GM23338 (cell line): ENCODE measurements around the gene DCAF11. TPM values are rescaled to one million over a fixed set of nuclear protein-coding genes. Genes with fewer than 3 reads are reported as not detected.

Experiments used
- ATAC-seq: fragments of 200-7000 bp; cut with Tn5 transposase; 3 replicates; pipeline ENCODE4 v1.9.1; 2020
- DNase-seq: peaks from one replicate; pipeline ENCODE4 v3.0.0-alpha.2; 2015; ENCODE audit warnings: low spot score
- H2AFZ ChIP-seq: fragments of 200-600 bp; sonication (generic); 2 replicates; pipeline ENCODE4 v1.8.0; 2016; ENCODE audit warnings: antibody characterized with exemption, mild to moderate bottlenecking, moderate library complexity
- H3F3A ChIP-seq: fragments of 200-600 bp; sonication (generic); replicated peaks from 2 replicates; pipeline ENCODE4 v1.8.0; 2017; ENCODE audit warnings: antibody characterized with exemption, mixed run types, low read depth
- H3K27ac ChIP-seq: fragments of 200-600 bp; sonication (generic); 2 replicates; pipeline ENCODE4 v1.6.1; 2016; ENCODE audit warnings: low read depth
- H3K27me3 ChIP-seq: fragments of 200-600 bp; sonication (generic); 2 replicates; pipeline ENCODE4 v1.8.0; 2016; ENCODE audit warnings: mild to moderate bottlenecking, mixed run types, moderate library complexity; ENCODE audit not compliant: insufficient read depth
- H3K36me3 ChIP-seq: fragments of 200-600 bp; sonication (generic); 2 replicates; pipeline ENCODE4 v1.8.0; 2016; ENCODE audit warnings: mild to moderate bottlenecking; ENCODE audit not compliant: insufficient read depth
- H3K4me1 ChIP-seq: fragments of 200-600 bp; sonication (generic); 2 replicates; pipeline ENCODE4 v1.8.0; 2016; ENCODE audit warnings: mild to moderate bottlenecking, moderate library complexity; ENCODE audit not compliant: insufficient read depth
- H3K4me2 ChIP-seq: fragments of 200-600 bp; sonication (generic); 2 replicates; pipeline ENCODE4 v1.7.1; 2017; ENCODE audit warnings: mixed run types
- H3K4me3 ChIP-seq: fragments of 200-600 bp; sonication (generic); 2 replicates; pipeline ENCODE4 v1.6.1; 2016; ENCODE audit warnings: mixed run types
- H3K79me2 ChIP-seq: fragments of 200-600 bp; sonication (generic); replicated peaks from 2 replicates; pipeline ENCODE4 v1.8.0; 2017; ENCODE audit warnings: mild to moderate bottlenecking; ENCODE audit not compliant: insufficient read depth
- H3K9me2 ChIP-seq: fragments of 200-600 bp; sonication (generic); 2 replicates; pipeline ENCODE4 v1.8.0; 2017; ENCODE audit not compliant: insufficient read depth
- H4K20me1 ChIP-seq: fragments of 200-600 bp; sonication (generic); replicated peaks from 2 replicates; pipeline ENCODE4 v1.8.0; 2017; ENCODE audit warnings: mild to moderate bottlenecking; ENCODE audit not compliant: insufficient read depth
- H3K27ac Mint-ChIP-seq: 2 replicates; pipeline ENCODE4 v1.8.0; 2020; ENCODE audit warnings: inconsistent platforms, mild to moderate bottlenecking, moderate library complexity, mixed read lengths
- H3K27me3 Mint-ChIP-seq: 3 replicates; pipeline ENCODE4 v1.8.0; 2022; ENCODE audit warnings: low read depth, mild to moderate bottlenecking, moderate library complexity, mixed read lengths, inconsistent platforms; ENCODE audit not compliant: insufficient read depth, poor library complexity
- H3K36me3 Mint-ChIP-seq: 3 replicates; pipeline ENCODE4 v1.8.0; 2021; ENCODE audit warnings: low read depth, mild to moderate bottlenecking, inconsistent platforms, moderate library complexity, mixed read lengths
- H3K4me1 Mint-ChIP-seq: 3 replicates; pipeline ENCODE4 v1.8.0; 2020; ENCODE audit warnings: mild to moderate bottlenecking, inconsistent platforms, mixed read lengths
- H3K4me3 Mint-ChIP-seq: 3 replicates; pipeline ENCODE4 v1.8.0; 2021; ENCODE audit warnings: moderate library complexity, mild to moderate bottlenecking, inconsistent platforms, mixed read lengths
- H3K9me3 Mint-ChIP-seq: 3 replicates; pipeline ENCODE4 v1.8.0; 2020; ENCODE audit warnings: moderate library complexity, mild to moderate bottlenecking, inconsistent platforms, mixed read lengths
- CREB1 ChIP-seq: fragments of 250-450 bp; sonication (Bioruptor Pico); IDR thresholded peaks from 2 replicates; pipeline ENCODE4 v1.5.0; 2020; ENCODE audit warnings: low read depth, mild to moderate bottlenecking, moderate library complexity
- EZH2 ChIP-seq: fragments of 200-600 bp; sonication (generic); IDR thresholded peaks from one replicate; pipeline ENCODE4 v1.8.0; 2017; ENCODE audit warnings: antibody characterized with exemption, mild to moderate bottlenecking, low read depth; ENCODE audit not compliant: unreplicated experiment
- EZH2phosphoT487 ChIP-seq: fragments of 200-600 bp; sonication (generic); IDR thresholded peaks from one replicate; pipeline ENCODE4 v1.8.1; 2018; ENCODE audit warnings: antibody characterized with exemption; ENCODE audit not compliant: unreplicated experiment
- JUNB ChIP-seq: IDR thresholded peaks from one replicate; pipeline ENCODE4 v1.6.1; 2016; ENCODE audit warnings: antibody characterized with exemption; ENCODE audit not compliant: unreplicated experiment
- NANOG ChIP-seq: IDR thresholded peaks from 2 replicates; pipeline ENCODE4 v1.6.1; 2016; ENCODE audit warnings: antibody characterized with exemption, borderline replicate concordance
- POLR2AphosphoS5 ChIP-seq: IDR thresholded peaks from 2 replicates; pipeline ENCODE4 v1.6.1; 2016; ENCODE audit warnings: antibody characterized with exemption, low read depth
- STAT1 ChIP-seq: IDR thresholded peaks from one replicate; pipeline ENCODE4 v1.6.1; 2016; ENCODE audit warnings: antibody characterized with exemption; ENCODE audit not compliant: unreplicated experiment
- ZNF114 ChIP-seq: fragments of 250-450 bp; sonication (Bioruptor Pico); IDR thresholded peaks from 2 replicates; pipeline ENCODE4 v1.5.0; 2020; ENCODE audit warnings: mild to moderate bottlenecking, moderate library complexity
- ZNF331 ChIP-seq: fragments of 250-450 bp; sonication (Bioruptor Pico); IDR thresholded peaks from 2 replicates; pipeline ENCODE4 v1.5.0; 2020; ENCODE audit warnings: low read depth, mild to moderate bottlenecking, moderate library complexity
- polyA plus RNA-seq: library from polyadenylated mRNA; unstranded; fragments of >200 nt; fragmentation: Nextera tagmentation; extraction: Ambion mirVana; gene quantifications from 2 replicates; pipeline ENCODE4 v1.2.1, GENCODE V29; 2016
- total RNA-seq: library from RNA; depleted of rRNA; stranded (reverse); fragments of >200 nt; shearing (Covaris generic); gene quantifications from 2 replicates; pipeline ENCODE4 v1.2.3, GENCODE V29; 2014
- TF ChIP-seq, protein P1 (sequence below): fragments of 250-450 bp; sonication (Bioruptor Pico); IDR thresholded peaks from 2 replicates; pipeline ENCODE4 v1.5.0; 2020; ENCODE audit warnings: mild to moderate bottlenecking, moderate library complexity
- TF ChIP-seq, protein P2 (sequence below): IDR thresholded peaks from 2 replicates; pipeline ENCODE4 v1.6.1; 2016; ENCODE audit warnings: antibody characterized with exemption
- TF ChIP-seq, protein P3 (sequence below), 2 experiments: fragments of 200-600 bp in 1 of 2; sonication (generic) in 1 of 2; conservative IDR thresholded peaks; 2 replicates each; pipeline versions ENCODE4 v1.5.1 to v1.6.1; 2016 to 2017; ENCODE audit warnings: antibody characterized with exemption in 2 of 2, low read depth in 2 of 2, mild to moderate bottlenecking in 2 of 2, moderate library complexity in 1 of 2
- TF ChIP-seq, protein P4 (sequence below): IDR thresholded peaks from one replicate; pipeline ENCODE4 v1.6.1; 2018; ENCODE audit warnings: antibody characterized with exemption; ENCODE audit not compliant: unreplicated experiment

DCAF11 gene
- total and polyA plus RNA-seq, 2 experiments from 2014 or later: 18.6 to 93.2 TPM

DNA sequence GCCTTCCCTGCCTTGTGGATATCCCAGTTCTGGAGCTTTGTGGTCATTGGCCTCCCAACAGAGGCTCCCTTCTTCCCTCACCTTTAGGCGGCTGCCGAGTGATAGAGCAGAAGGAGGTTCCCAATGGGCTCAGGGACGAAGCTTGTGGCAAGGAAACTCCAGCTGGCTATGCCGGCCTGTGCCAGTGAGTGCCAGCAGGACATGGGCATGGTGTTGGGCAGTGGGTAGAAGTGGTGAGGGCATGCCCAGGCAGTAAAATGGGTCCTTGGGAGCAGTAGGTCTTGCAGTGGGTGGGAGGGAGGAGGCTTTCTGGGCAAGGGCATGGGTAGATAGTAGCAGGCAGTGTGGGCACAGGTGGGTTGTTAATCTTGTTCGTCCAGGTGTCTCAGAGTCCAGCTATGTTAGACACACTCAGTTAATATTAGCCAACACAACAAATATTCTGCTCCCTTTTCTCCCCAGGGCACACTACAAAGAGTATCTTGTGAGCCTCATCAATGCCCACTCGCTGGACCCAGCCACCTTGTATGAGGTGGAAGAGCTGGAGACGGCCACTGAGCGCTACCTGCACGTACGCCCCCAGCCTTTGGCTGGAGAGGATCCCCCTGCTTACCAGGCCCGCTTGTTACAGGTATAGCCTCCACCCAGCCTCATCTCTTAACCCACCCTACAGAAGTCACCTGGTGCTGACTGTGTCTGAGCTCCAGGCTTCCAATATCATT lies 45.4 kb downstream of the DCAF11 start:
- H3K9me3 Mint-ChIP-seq: no peaks in the 10 kb centered on the region
- no peak overlapping the region for H3K4me2 ChIP-seq
- H2AFZ ChIP-seq: no peak overlapping the region
- ATAC-seq: no peak
- peaks cover 10% of the 10 kb centered on the region; the same call in 1 of the 2 replicates for H3K36me3 ChIP-seq
- peaks cover 7% of the 10 kb centered on the region; the same call in 1 of the 2 replicates for H4K20me1 ChIP-seq
- H3F3A ChIP-seq: peaks cover 12% of the 10 kb centered on the region; the same call in 1 of the 2 replicates
- no peak overlapping the region for H3K4me3 Mint-ChIP-seq
- TF ChIP-seq, protein P1, sequence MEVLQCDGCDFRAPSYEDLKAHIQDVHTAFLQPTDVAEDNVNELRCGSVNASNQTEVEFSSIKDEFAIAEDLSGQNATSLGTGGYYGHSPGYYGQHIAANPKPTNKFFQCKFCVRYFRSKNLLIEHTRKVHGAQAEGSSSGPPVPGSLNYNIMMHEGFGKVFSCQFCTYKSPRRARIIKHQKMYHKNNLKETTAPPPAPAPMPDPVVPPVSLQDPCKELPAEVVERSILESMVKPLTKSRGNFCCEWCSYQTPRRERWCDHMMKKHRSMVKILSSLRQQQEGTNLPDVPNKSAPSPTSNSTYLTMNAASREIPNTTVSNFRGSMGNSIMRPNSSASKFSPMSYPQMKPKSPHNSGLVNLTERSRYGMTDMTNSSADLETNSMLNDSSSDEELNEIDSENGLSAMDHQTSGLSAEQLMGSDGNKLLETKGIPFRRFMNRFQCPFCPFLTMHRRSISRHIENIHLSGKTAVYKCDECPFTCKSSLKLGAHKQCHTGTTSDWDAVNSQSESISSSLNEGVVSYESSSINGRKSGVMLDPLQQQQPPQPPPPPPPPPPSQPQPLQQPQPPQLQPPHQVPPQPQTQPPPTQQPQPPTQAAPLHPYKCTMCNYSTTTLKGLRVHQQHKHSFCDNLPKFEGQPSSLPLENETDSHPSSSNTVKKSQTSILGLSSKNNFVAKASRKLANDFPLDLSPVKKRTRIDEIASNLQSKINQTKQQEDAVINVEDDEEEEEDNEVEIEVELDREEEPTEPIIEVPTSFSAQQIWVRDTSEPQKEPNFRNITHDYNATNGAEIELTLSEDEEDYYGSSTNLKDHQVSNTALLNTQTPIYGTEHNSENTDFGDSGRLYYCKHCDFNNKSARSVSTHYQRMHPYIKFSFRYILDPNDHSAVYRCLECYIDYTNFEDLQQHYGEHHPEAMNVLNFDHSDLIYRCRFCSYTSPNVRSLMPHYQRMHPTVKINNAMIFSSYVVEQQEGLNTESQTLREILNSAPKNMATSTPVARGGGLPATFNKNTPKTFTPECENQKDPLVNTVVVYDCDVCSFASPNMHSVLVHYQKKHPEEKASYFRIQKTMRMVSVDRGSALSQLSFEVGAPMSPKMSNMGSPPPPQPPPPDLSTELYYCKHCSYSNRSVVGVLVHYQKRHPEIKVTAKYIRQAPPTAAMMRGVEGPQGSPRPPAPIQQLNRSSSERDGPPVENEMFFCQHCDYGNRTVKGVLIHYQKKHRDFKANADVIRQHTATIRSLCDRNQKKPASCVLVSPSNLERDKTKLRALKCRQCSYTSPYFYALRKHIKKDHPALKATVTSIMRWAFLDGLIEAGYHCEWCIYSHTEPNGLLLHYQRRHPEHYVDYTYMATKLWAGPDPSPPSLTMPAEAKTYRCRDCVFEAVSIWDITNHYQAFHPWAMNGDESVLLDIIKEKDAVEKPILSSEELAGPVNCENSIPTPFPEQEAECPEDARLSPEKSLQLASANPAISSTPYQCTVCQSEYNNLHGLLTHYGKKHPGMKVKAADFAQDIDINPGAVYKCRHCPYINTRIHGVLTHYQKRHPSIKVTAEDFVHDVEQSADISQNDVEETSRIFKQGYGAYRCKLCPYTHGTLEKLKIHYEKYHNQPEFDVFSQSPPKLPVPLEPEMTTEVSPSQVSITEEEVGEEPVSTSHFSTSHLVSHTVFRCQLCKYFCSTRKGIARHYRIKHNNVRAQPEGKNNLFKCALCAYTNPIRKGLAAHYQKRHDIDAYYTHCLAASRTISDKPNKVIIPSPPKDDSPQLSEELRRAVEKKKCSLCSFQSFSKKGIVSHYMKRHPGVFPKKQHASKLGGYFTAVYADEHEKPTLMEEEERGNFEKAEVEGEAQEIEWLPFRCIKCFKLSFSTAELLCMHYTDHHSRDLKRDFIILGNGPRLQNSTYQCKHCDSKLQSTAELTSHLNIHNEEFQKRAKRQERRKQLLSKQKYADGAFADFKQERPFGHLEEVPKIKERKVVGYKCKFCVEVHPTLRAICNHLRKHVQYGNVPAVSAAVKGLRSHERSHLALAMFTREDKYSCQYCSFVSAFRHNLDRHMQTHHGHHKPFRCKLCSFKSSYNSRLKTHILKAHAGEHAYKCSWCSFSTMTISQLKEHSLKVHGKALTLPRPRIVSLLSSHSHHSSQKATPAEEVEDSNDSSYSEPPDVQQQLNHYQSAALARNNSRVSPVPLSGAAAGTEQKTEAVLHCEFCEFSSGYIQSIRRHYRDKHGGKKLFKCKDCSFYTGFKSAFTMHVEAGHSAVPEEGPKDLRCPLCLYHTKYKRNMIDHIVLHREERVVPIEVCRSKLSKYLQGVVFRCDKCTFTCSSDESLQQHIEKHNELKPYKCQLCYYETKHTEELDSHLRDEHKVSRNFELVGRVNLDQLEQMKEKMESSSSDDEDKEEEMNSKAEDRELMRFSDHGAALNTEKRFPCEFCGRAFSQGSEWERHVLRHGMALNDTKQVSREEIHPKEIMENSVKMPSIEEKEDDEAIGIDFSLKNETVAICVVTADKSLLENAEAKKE: no peak
- TF ChIP-seq EZH2: no peak
- TF ChIP-seq, protein P2, sequence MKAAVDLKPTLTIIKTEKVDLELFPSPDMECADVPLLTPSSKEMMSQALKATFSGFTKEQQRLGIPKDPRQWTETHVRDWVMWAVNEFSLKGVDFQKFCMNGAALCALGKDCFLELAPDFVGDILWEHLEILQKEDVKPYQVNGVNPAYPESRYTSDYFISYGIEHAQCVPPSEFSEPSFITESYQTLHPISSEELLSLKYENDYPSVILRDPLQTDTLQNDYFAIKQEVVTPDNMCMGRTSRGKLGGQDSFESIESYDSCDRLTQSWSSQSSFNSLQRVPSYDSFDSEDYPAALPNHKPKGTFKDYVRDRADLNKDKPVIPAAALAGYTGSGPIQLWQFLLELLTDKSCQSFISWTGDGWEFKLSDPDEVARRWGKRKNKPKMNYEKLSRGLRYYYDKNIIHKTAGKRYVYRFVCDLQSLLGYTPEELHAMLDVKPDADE: no peak
- TF ChIP-seq, protein P3, sequence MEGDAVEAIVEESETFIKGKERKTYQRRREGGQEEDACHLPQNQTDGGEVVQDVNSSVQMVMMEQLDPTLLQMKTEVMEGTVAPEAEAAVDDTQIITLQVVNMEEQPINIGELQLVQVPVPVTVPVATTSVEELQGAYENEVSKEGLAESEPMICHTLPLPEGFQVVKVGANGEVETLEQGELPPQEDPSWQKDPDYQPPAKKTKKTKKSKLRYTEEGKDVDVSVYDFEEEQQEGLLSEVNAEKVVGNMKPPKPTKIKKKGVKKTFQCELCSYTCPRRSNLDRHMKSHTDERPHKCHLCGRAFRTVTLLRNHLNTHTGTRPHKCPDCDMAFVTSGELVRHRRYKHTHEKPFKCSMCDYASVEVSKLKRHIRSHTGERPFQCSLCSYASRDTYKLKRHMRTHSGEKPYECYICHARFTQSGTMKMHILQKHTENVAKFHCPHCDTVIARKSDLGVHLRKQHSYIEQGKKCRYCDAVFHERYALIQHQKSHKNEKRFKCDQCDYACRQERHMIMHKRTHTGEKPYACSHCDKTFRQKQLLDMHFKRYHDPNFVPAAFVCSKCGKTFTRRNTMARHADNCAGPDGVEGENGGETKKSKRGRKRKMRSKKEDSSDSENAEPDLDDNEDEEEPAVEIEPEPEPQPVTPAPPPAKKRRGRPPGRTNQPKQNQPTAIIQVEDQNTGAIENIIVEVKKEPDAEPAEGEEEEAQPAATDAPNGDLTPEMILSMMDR (conservative IDR thresholded peaks at IDR 0.05; ENCODE audit: low read depth in 2 of 2): no peak
- no peak for TF ChIP-seq CREB1 (CRISPR knock-in tag)
- no peak for TF ChIP-seq NANOG
- no peak for TF ChIP-seq ZNF114
- no peak for TF ChIP-seq POLR2AphosphoS5
- TF ChIP-seq, protein P4, sequence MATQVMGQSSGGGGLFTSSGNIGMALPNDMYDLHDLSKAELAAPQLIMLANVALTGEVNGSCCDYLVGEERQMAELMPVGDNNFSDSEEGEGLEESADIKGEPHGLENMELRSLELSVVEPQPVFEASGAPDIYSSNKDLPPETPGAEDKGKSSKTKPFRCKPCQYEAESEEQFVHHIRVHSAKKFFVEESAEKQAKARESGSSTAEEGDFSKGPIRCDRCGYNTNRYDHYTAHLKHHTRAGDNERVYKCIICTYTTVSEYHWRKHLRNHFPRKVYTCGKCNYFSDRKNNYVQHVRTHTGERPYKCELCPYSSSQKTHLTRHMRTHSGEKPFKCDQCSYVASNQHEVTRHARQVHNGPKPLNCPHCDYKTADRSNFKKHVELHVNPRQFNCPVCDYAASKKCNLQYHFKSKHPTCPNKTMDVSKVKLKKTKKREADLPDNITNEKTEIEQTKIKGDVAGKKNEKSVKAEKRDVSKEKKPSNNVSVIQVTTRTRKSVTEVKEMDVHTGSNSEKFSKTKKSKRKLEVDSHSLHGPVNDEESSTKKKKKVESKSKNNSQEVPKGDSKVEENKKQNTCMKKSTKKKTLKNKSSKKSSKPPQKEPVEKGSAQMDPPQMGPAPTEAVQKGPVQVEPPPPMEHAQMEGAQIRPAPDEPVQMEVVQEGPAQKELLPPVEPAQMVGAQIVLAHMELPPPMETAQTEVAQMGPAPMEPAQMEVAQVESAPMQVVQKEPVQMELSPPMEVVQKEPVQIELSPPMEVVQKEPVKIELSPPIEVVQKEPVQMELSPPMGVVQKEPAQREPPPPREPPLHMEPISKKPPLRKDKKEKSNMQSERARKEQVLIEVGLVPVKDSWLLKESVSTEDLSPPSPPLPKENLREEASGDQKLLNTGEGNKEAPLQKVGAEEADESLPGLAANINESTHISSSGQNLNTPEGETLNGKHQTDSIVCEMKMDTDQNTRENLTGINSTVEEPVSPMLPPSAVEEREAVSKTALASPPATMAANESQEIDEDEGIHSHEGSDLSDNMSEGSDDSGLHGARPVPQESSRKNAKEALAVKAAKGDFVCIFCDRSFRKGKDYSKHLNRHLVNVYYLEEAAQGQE: no peak
- no peak for TF ChIP-seq ZNF331
- TF ChIP-seq EZH2phosphoT487: no peak
- no peak for TF ChIP-seq JUNB
- no peak for TF ChIP-seq STAT1
- no peak overlapping the region for H3K4me3 ChIP-seq
- H3K27ac ChIP-seq: no peak overlapping the region
- peaks cover 11% of the 10 kb centered on the region for H3K4me1 ChIP-seq
- no peak overlapping the region for H3K27ac Mint-ChIP-seq
- no peaks in the 10 kb centered on the region for H3K9me2 ChIP-seq
- H3K27me3 ChIP-seq: no peaks in the 10 kb centered on the region
- peaks cover 59% of the 10 kb centered on the region for H3K36me3 Mint-ChIP-seq
- no peaks in the 10 kb centered on the region for H3K79me2 ChIP-seq
- peaks cover 9% of the 10 kb centered on the region for H3K4me1 Mint-ChIP-seq
- H3K27me3 Mint-ChIP-seq: peaks cover 4% of the 10 kb centered on the region
- no peak for DNase-seq
